HepG2 (cell line): ENCODE measurements around the gene FCAMR.

Experiments used
- ARHGAP35 ChIP-seq: sonication (generic); formaldehyde crosslinking; IDR thresholded peaks from 2 replicates; pipeline ENCODE4 v1.9.0; 2022; ENCODE audit warnings: mild to moderate bottlenecking, inconsistent platforms, moderate library complexity, missing genetic modification reagents, borderline replicate concordance
- ELF1 ChIP-seq: sonication (generic); formaldehyde crosslinking; IDR thresholded peaks from 2 replicates; pipeline ENCODE4 v1.4.0; 2020; ENCODE audit warnings: missing genetic modification reagents

- TF ChIP-seq ELF1 (no peak), ARHGAP35 (CRISPR knock-in tag) (no peak)
These were observed 36.8 kb downstream of the FCAMR start for GRCh38 chr1:206933333-206933945.
